NCI-H2029 (cell line): ENCODE measurements around the gene DNAJB1.
"Not testable (repeated sequence)": the region's sequence is repeated elsewhere in the genome, so short reads cannot be mapped to it uniquely, and the experiment has no call there.

ENCODE experiments used
- DNase-seq: peaks from one replicate; lab custom pipeline; 2025; lab: John Stamatoyannopoulos, UW

The DNAJB1 gene

DNA sequence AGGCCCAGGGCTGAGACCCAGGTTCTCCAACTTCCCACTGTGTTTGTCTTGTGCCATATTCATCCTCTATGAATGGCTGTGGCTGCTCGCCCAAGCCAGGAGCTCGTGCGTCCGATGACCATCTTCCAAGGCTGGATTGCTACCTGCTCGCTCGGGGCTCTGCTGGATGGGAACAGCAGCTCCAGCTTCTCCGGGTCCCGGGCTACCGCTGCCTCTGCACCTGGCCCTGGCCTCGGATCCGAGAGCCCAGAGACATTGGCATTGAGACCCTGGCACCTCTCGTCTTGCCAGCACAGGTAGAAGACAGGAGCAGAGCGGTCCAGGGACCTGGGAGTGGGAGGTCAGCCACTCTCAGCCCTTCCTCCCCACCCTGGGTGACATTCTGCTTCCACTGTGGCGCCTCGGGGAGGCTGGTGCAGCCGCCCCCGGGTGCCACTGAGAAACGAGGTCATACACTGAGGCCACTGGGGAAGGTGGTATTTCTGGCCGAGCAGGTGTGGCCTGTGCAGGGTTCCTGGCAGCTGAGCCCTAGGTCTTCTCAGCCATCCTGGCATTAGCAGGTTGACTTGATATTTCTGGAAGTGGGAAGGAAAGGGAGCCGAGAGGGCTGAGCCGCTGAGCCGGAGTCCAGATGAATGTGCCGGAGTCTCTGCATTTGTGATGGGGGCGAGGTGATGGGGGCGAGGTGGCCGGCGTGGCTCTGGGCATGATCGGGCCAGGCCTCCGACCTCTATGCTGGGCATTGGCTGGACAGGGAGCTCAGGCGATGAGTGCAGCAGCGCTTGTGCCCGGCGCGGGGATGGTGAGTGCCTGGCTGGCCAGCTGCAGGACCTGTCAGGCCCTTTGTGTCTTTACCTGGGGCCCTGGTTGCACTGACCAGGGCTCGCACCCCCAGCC is 35.1 kb upstream of the DNAJB1 start:
- DNase-seq: no peak

DNA sequence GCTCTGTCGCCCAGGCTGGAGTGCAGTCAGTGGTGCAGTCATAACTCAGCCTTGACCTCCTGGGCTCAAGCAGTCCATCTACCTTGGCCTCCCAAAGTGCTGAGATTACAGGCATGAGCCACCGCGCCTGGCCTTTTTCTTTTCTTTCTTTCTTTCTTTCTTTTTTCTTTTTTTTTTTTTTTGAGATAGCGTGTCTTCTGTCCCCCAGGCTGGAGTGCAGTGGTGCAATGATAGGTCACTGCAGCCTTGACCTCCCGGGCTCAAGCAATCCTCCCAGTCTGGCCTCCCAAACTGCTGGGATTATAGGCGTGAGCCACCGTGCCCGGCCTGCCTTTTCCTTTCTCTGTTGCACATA is 33.8 kb upstream of the DNAJB1 start:
- DNase-seq: not testable (repeated sequence)

DNA sequence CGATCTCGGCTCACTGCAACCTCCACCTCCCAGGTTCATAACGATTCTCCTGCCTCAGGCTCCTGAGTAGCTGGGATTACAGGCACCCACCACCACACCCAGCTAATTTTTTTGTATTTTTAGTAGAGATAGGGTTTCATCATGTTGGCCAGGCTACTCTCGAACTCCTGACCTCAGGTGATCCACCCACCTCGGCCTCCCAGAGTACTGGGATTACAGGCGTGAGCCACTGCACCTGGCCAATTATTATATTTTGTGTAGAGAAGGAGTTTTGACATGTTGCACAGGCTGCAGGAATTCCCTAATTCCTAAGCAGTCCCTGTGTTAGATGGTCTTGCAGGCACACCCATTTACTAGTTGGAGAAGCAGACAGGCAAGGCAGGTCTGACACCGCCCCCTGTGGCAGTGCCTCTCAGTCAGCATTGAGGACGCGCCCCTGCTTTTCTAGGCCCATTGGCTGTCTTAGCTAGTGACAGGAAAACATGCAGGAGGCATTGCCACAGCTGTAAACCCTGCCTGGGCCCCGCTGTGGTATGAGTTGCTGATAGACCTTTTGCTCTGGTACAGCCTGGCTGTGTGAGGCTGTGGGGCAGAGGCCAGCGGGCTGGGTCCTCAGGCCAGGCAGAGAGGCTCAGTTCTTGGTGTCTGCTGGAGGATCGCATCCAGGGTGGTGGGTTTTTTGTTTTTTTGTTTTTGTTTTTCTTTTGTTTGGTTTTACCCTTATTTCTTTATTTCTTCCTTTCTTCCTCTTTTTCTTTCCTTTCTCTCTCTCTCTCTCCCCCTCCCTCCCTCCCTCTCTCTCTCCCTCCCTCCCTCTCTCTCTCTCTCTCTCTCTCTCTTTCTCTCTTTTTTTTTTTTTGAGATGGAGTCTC is 33.2 kb upstream of the DNAJB1 start:
- not testable (repeated sequence) for DNase-seq

DNA sequence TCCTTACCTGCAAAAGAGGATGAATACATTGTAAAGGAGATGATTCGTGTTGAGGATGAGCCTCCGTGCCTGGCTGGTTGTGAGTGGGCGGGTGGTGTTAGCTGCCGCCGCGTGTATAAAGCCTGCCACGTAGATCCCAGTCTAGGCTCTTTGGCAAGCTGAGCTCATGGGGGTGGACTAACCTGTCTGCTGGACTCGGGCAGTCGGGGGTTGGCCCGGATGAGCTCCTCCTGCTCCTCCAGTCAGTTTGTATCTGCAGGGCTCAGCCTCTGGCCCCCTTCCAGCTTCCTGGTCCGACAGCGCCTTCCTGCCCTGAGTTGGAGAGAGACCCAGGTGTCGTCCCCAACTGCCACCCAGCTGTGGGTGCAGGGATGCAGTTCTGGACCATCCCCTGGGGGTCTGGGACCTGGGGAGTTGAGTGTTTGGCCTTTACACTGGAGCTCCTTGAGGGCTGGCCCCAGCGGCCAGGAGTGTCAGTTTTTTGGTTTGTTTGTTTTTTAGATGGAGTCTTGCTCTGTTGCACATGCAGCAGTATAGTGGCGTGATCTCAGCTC is 32.1 kb upstream of the DNAJB1 start:
- DNase-seq: peak; percentile 93

DNA sequence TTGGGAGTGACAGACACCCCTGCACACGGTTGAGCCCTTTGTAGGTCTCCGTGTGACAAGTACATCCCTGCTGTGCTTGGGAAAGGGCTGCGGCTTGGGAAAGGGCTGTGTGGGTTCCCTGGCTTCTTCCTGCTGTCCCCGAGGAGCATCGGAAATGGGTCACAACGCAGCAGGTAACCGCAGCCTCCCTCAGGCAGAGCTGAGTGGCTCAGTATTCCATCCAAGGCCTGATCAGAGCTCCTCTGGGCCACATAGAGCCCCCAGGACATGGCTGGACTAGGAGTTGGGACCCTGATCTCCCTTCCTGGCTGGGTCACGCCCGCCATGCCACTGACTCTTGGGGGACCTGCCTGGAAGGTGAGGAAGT is 27.5 kb upstream of the DNAJB1 start:
- no peak for DNase-seq

DNA sequence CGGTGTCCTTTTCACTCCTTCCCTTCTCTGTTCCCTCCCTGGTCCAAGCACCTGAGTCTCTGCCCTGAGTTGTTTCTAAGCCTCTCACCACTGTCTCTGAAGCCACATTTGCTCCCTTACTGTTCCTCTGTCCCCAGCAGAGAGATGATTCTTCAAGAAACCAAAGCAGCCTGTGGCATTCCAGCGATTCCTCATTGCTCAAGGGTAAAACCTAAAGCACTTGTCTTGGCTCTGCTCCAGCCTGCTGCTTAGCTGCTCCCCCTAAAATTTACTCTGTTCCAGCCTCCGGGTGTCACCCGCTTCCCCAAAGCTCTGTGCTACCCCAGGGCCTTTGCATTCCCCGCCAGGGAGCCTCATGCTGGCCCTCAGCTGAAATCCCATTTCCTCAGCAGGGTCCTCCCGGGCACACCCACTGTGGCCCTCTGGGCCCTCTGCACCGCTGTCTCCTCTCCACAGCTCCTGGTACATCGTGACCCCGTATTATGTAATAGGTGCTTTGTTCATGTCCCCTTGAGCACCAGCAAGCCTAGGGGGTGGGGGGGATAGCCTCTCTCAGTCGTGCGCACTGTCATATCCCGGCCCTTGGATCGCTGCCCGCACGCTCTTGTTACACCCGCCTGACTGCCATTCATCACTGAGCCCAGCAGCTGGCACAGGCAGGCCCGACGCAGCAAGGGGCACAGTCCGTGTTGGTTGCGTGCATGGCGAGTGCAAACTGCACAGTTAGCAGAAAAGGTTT is 26.9 kb upstream of the DNAJB1 start:
- peak; percentile 94 for DNase-seq

DNA sequence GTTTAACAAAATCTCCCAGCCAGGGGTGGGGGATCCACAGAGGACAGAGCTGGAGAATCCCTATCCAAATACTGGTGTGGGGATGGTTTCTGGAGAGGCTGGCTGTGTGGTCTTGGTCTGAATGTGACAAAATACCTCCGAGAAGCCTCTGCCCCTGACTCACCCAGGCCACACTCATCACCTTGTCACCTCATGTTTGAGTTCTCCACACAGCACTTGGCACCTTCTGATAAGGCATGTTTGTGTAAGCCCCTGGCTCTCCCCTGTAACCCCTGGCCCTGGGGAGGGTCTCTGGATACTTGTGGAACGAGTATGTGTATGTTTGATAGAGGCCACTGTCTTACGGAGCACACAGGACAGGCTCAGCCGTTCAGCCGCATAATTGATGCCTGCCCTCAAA is 25.9 kb upstream of the DNAJB1 start:
- DNase-seq: no peak

DNA sequence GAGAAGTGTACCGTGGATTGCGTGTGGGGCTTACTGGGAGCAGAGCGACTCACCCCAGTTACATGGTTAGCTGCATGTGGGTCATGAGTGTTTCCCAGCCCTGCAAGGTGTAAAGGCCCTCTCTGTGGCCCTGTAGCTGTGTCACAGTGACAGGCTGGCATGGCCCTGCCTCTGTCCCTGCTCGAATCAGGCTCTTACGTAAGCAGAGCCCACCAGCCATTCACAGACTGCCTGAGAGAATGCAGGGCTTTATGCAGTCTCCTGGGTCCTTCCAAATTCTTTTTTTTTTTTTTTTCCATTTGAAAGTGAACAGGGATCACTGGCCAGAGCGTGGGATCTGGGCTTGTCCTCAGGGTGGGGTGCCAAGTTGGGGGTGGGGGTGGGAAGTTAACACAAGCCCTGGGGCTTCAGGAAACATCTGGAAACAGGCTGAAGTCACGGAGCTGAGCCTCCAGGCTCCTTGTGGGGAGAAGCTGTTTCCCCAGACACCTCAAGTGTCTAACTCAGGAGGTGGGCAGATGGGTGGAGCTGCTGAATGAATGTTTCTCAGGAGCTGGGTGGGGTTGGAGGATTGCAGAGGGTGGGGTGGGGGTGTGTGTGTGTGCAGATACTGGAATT is 24.6 kb upstream of the DNAJB1 start:
- DNase-seq: no peak

DNA sequence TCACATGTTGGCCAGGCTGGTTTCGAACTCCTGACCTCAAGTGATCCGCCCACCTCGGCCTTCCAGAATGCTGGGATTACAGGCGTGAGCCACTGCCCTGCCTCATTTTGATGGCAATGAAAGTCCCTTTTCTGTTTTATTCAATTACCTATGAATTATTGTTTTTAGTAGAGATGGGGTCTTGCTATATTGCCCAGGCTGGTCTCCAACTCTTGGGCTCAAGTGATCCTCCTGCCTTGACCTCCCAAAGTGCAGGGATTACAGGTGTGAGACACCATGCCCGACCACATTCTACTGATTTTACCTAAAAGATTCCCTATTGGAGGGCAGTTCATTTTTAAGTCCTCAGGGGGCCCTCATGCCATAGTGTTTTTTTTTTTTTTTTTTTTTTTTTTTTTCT is 23.8 kb upstream of the DNAJB1 start:
- not testable (repeated sequence) for DNase-seq

DNA sequence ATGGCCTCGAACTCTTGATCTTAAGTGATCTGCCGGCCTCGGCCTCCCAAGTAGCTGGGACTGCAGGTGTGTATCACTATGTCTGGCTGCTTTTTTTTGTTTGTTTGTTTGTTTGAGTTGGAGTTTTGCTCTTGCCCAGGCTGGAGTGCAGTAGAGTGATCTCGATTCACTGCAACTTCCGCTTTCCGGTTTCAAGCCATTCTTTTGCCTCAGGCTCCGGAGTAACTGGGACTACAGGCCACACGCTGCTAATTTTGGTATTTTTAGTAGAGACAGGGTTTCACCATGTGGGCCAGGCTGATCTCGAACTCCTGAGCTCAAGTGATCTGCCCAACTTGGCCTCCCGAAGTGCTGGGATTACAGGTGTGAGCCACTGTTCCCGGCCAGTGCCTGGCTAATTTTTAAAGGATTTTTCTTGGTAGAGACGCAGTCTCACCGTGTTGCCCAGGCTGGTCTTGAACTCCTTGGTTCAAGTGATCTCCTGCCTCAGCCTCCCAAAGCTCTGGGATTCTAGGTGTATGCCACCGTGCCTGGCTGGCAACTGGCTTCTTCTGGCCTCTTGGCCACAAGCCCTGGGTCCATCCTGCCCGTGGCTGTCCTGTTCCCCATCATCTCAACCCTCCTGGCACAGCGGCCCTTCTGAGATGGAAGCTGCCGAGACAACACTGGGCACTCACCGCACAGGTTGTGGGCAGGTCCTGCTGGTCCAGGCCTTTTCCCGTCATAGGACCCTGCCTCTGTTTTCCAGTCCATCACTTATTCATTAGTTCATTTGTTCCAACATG is 22.7 kb upstream of the DNAJB1 start:
- no peak for DNase-seq

DNA sequence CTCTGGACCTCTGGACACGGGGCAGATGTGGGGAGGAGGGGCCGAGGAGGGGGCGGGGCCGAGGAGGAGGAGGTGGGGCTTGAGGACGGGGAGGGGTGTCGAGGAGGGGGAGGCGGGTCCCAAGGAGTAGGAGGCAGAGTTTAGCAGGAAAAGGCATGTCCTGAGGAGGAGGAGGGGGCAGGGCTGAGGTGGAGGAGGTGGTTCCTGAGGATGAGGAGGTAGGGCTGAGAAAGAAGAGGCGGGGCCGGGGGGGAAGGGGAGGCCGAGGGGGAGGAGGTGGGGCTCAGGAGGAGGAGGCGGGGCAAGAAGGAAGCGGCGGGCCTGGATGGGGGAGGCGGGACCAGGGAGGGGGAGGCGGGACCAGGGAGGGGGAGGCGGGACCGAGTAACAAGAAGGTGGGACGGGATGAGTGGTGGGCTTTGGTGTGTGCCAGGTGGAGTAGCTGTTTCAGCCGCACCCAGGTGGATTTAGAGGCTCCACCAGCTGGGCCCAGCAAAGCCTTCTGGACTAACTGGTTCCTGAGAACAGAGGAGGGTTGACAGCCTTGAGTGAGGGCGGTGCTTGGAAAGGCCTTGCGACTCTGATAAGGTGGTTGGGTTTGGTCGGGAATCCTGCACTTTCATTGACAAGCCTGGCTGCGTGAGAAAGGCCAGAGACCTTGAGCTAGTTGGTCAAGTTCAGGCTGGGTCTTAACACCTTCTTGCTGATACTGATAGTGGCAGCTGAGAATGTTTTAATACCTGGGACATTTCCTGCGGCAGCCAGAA is 18.9 kb upstream of the DNAJB1 start:
- peak; percentile 69 for DNase-seq

DNA sequence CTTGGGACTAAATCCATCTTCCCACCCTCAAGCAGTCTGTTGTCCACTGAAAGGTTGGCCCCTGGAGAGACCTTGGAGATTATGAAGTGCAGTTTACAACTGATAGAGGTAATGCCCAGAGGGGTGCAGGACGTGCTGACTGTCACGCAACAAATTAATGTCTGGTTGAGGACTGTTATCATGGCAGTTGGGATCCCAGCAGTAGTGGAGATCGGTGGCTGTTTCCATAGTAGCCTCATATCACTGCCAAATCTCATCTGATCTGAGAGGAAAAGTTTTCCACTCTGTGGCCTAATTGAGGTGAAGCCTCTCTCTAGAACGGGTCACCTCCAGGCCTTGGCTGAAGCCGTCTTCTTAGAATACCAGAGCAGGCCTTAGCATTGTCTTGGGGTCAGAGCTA is 15.3 kb upstream of the DNAJB1 start:
- no peak for DNase-seq

DNA sequence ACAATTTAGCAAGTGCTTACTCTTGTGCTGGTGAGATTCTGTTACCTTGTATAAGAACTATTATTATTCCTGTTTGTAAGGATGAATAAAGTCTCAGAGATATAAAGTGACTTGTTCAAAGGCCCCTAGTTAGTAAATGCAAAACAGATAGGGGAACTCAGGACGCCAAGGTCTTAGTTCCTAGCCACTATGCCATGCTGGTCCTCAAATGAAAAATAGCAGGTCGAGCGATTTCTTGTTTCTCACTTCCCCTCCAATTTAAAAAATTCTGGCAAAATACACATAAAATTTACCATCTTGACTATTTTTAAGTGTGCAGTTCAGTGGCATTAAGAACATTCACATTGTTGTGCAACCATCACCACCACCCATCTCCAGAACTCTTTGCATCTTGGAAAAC is 12.3 kb upstream of the DNAJB1 start:
- no peak for DNase-seq

DNA sequence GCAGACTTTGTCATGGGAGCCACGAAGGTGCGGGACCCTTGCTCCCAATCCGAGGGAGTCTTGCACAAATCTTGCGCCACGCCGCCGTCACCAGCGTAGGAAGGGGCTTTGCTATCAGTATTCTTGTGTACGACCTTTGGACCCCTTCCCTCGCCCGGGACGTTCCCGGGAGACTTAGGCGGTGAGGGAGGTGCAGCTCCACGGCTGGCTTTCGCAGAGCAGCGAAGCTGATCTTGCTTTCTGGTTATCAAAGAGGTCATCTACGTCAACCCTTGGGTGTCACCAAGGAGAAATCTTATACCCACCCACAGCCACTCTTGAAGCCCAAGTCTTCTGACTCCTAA is 11.8 kb upstream of the DNAJB1 start:
- DNase-seq: no peak

DNA sequence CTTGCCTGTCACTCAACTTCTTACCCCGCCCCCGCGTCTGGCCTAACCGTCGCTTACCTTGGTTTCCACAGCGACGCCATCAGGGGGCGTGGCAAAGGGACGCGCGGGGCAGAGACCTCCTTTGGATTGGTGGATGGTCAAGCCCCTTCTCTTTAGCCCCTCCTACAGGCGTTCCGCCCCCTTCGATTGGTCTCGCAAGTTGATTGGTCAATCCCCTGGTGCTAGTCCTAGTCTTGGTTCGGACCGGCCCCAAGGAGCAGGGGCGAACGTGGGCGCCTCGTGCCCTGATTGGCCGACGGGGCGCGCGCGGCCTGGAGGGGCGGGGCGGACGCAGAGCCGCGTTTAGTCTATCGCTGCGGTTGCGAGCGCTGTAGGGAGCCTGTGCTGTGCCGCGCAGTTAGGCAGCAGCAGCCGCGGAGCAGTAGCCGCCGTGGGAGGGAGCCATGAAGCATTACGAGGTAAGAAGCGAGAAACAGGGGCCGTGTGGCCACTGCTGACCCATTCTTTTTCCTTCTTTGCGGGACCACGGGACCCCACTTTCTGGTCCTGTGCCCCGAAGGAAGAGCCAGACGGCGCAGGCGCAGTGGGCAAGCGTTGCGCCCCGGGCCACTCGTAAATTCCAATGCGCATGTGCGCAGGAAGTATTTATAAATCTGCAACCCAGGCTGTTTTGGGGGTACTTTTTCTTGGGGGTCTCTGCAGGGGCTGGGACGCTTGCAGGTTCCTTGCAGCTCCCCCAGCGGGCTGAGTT is 11.2 kb upstream of the DNAJB1 start, which contains the start of gene TECR:
TECR (plus strand) TSS at position 341 of the 751 bp plus-strand sequence; CDS start at position 444, 103 bp downstream.
- peak; percentile 99 for DNase-seq

DNA sequence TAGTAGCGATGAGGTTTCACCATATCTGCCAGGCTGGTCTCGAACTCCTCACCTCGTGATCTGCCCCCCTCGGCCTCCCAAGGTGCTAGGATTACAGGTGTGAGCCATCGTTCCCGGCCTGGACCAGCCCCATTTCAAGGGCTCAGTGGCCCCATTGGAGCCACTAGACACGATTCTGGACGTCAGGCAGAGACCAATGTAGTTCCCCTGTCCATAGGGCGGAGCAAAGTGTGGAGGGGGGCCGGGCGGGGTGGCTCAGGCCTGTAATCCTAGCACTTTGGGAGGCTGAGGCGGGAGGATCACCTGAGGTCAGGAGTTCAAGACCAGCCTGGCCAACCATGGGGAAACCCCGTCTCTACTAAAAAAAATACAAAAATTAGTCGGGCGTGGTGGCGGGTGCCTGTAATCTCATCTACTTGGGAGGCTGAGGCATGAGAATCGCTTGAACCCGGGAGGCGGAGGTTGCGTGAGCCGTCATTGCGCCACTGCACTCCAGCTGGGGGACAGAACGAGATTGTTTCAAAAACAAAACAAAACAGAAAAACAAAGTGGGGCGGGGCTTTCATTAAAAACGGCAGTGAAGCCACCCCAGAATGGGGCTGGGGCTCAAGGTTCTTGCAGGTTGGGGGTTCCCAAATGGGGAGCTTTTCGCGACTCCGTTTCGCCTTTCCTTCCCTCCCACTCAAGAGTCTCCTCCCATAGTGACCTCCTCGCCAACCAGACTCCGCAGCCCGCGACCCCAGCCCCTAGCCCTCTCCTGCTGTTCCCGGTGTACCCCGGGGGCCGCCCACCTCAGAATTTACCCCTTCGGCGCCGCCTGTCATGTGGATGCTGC is 10.4 kb upstream of the DNAJB1 start:
- no peak for DNase-seq

DNA sequence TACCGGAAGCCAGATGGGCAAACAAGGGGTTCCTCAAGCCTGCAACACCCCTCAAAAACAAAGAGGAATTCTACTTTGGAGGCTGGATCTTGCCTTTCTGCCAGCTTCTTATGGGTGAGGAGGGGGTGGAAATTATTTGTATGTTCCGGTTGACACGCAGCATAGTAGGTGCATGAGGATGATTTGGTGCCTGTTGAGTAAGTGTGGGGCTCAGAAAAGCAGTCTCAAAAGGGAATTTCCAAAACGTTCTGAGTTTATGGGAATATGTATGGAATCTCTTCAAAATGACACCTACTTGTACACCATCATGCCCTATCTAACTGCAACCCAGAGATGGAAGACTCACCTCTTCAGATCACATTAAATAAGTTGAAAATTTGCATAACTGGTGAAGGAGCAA is 8.2 kb upstream of the DNAJB1 start:
- DNase-seq: no peak

DNA sequence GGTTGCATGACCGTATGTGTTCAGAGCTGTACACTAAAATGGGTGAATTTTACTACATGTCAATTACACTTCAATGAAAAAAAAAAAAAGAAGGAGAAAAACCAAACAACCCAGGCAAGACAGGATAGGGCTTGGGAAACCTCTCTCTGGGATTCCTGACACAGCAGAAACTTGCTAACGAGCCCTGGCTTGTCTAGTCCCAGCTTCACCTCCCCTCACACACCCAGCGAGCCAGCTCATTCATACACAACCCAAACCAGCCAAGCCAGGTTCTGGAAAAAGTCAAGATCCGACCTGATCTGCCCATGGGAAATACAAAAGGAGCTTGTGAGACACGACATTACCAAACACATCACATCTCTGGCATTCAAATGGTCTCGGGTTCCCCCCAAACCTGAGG is 7.5 kb upstream of the DNAJB1 start:
- DNase-seq: no peak

DNA sequence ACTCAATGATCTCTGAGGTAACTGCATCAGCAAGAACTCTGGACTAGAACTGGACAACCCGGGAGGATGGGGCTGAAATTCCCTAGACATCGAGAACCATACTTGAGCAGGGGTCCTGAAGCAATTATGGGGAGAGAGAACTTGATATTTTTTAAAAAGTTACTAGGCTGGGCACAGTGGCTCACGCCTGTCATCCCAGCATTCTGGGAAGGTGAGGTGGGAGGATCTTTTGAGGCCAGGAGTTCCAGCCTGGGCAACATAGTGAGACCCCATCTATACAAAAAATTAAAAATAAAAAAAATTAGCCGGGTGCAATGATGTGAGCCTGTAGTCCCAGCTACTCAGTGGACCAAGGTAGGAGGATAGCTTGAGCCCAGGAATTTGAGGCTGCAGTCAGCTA is 2.3 kb upstream of the DNAJB1 start:
- DNase-seq: no peak
